Measurements from ENCODE around the gene DLGAP1. TPM values are rescaled to one million over a fixed set of nuclear protein-coding genes. Genes with fewer than 3 reads are reported as not detected.

The DLGAP1 gene
- total RNA-seq, 1 experiment from 2014 or later = 2.8 TPM

GRCh38 chr18:3983351-3983969, 471.6 kb downstream of the DLGAP1 start:
- H3K4me3 ChIP-seq = no peak overlapping the region
- no peak overlapping the region for H3K27ac ChIP-seq
- DNase-seq = no peak
- no peaks in the 10 kb centered on the region for H3K4me1 ChIP-seq
- no peaks in the 10 kb centered on the region for H3K27me3 ChIP-seq
- H3K36me3 ChIP-seq = no peaks in the 10 kb centered on the region
- no peaks in the 10 kb centered on the region for H3K9me3 ChIP-seq (replicated peaks)

- Histone ChIP-seq H3K27ac (no peak overlapping the region), H3K36me3 (no peaks in the 10 kb centered on the region), H3K27me3 (no peaks in the 10 kb centered on the region), H3K4me1 (no peaks in the 10 kb centered on the region), H3K9me3 (replicated peaks) (no peaks in the 10 kb centered on the region), H3K4me3 (no peak overlapping the region)
- no peak for DNase-seq
Observed at GRCh38 chr18:3982541-3982940, 472.6 kb downstream of the DLGAP1 start.

GRCh38 chr18:3979024-3979423, 476.1 kb downstream of the DLGAP1 start:
- Histone ChIP-seq H3K9me3 (replicated peaks) (no peaks in the 10 kb centered on the region), H3K36me3 (no peaks in the 10 kb centered on the region), H3K27me3 (no peaks in the 10 kb centered on the region), H3K27ac (no peak overlapping the region), H3K4me3 (no peak overlapping the region), H3K4me1 (no peaks in the 10 kb centered on the region)
- DNase-seq = no peak

- Histone ChIP-seq H3K4me1 (no peaks in the 10 kb centered on the region), H3K27me3 (no peaks in the 10 kb centered on the region), H3K4me3 (no peak overlapping the region), H3K36me3 (no peaks in the 10 kb centered on the region), H3K27ac (no peak overlapping the region), H3K9me3 (replicated peaks) (no peaks in the 10 kb centered on the region)
- no peak for DNase-seq
Observed at GRCh38 chr18:3973191-3973850, 481.8 kb downstream of the DLGAP1 start.

- H3K4me1 ChIP-seq = no peaks in the 10 kb centered on the region
- no peaks in the 10 kb centered on the region for H3K36me3 ChIP-seq
- no peak for DNase-seq
- H3K27me3 ChIP-seq = no peaks in the 10 kb centered on the region
- no peaks in the 10 kb centered on the region for H3K9me3 ChIP-seq (replicated peaks)
- H3K4me3 ChIP-seq = no peak overlapping the region
- H3K27ac ChIP-seq = no peak overlapping the region
Observed at GRCh38 chr18:3972291-3972930, 482.7 kb downstream of the DLGAP1 start.

GRCh38 chr18:3970929-3971328, 484.2 kb downstream of the DLGAP1 start:
- Histone ChIP-seq H3K27ac (no peak overlapping the region), H3K4me1 (no peaks in the 10 kb centered on the region), H3K27me3 (no peaks in the 10 kb centered on the region), H3K36me3 (no peaks in the 10 kb centered on the region), H3K4me3 (no peak overlapping the region), H3K9me3 (replicated peaks) (no peaks in the 10 kb centered on the region)
- DNase-seq = no peak

GRCh38 chr18:3967359-3968180, 487.5 kb downstream of the DLGAP1 start:
- no peak overlapping the region for H3K27ac ChIP-seq
- no peaks in the 10 kb centered on the region for H3K27me3 ChIP-seq
- no peaks in the 10 kb centered on the region for H3K36me3 ChIP-seq

GRCh38 chr18:3966642-3967358, 488.3 kb downstream of the DLGAP1 start:
- Histone ChIP-seq H3K27me3 (no peaks in the 10 kb centered on the region), H3K4me3 (no peak overlapping the region), H3K9me3 (replicated peaks) (no peaks in the 10 kb centered on the region), H3K36me3 (no peaks in the 10 kb centered on the region), H3K27ac (no peak overlapping the region), H3K4me1 (no peaks in the 10 kb centered on the region)
- no peak for DNase-seq

More at GRCh38 chr18:3967359-3968180, 487.5 kb downstream of the DLGAP1 start:
- no peak for DNase-seq
- Histone ChIP-seq H3K4me3 (no peak overlapping the region), H3K4me1 (no peaks in the 10 kb centered on the region), H3K9me3 (replicated peaks) (no peaks in the 10 kb centered on the region)

- H3K9me3 ChIP-seq (replicated peaks) = no peaks in the 10 kb centered on the region
- H3K27ac ChIP-seq = no peak overlapping the region
Observed at GRCh38 chr18:3966246-3966641, 488.9 kb downstream of the DLGAP1 start.

GRCh38 chr18:3960977-3961376, 494.1 kb downstream of the DLGAP1 start:
- H3K27me3 ChIP-seq = no peaks in the 10 kb centered on the region
- H3K36me3 ChIP-seq = no peaks in the 10 kb centered on the region
- no peak for DNase-seq
- no peak overlapping the region for H3K27ac ChIP-seq
- no peaks in the 10 kb centered on the region for H3K4me1 ChIP-seq
- no peaks in the 10 kb centered on the region for H3K9me3 ChIP-seq (replicated peaks)
- no peak overlapping the region for H3K4me3 ChIP-seq

More at GRCh38 chr18:3966246-3966641, 488.9 kb downstream of the DLGAP1 start:
- H3K4me3 ChIP-seq = no peak overlapping the region
- H3K36me3 ChIP-seq = no peaks in the 10 kb centered on the region
- no peak for DNase-seq
- H3K4me1 ChIP-seq = no peaks in the 10 kb centered on the region
- H3K27me3 ChIP-seq = no peaks in the 10 kb centered on the region

- DNase-seq = no peak
- no peak overlapping the region for H3K4me3 ChIP-seq
Observed at GRCh38 chr18:3960142-3960541, 495.0 kb downstream of the DLGAP1 start.

GRCh38 chr18:3952031-3952430, 503.1 kb downstream of the DLGAP1 start:
- DNase-seq = no peak
- no peaks in the 10 kb centered on the region for H3K36me3 ChIP-seq
- no peaks in the 10 kb centered on the region for H3K9me3 ChIP-seq (replicated peaks)
- H3K4me1 ChIP-seq = no peaks in the 10 kb centered on the region
- H3K4me3 ChIP-seq = no peak overlapping the region
- H3K27ac ChIP-seq = no peak overlapping the region
- H3K27me3 ChIP-seq = no peaks in the 10 kb centered on the region

More at GRCh38 chr18:3960142-3960541, 495.0 kb downstream of the DLGAP1 start:
- no peaks in the 10 kb centered on the region for H3K9me3 ChIP-seq (replicated peaks)
- H3K27me3 ChIP-seq = no peaks in the 10 kb centered on the region
- H3K27ac ChIP-seq = no peak overlapping the region
- H3K4me1 ChIP-seq = no peaks in the 10 kb centered on the region
- H3K36me3 ChIP-seq = no peaks in the 10 kb centered on the region

- H3K4me3 ChIP-seq = no peak overlapping the region
- no peak for DNase-seq
- H3K27ac ChIP-seq = no peak overlapping the region
- no peaks in the 10 kb centered on the region for H3K4me1 ChIP-seq
- no peaks in the 10 kb centered on the region for H3K9me3 ChIP-seq (replicated peaks)
- no peaks in the 10 kb centered on the region for H3K27me3 ChIP-seq
- no peaks in the 10 kb centered on the region for H3K36me3 ChIP-seq
Observed at GRCh38 chr18:3950668-3951404, 504.3 kb downstream of the DLGAP1 start.

- H3K4me3 ChIP-seq = no peak overlapping the region
- DNase-seq = no peak
- H3K27me3 ChIP-seq = no peaks in the 10 kb centered on the region
- H3K27ac ChIP-seq = no peak overlapping the region
- no peaks in the 10 kb centered on the region for H3K36me3 ChIP-seq
- no peaks in the 10 kb centered on the region for H3K4me1 ChIP-seq
- H3K9me3 ChIP-seq (replicated peaks) = no peaks in the 10 kb centered on the region
Observed at GRCh38 chr18:3948958-3949357, 506.1 kb downstream of the DLGAP1 start.
